K562 (cell line): ENCODE results near the gene C1orf74. TPM values are rescaled to one million over a fixed set of nuclear protein-coding genes. Genes with fewer than 3 reads are reported as not detected.
A peak's percentile ranks its signal among the peaks of the same experiment; 100 is the strongest.

Source experiments
- ERF ChIP-seq: fragments of 450-650 bp; formaldehyde crosslinking; IDR thresholded peaks from 2 replicates; pipeline ENCODE4 v1.4.0; 2020; ENCODE audit warnings: mild to moderate bottlenecking, mixed read lengths
- GABPB2 ChIP-seq: fragments of 250-450 bp; sonication (Bioruptor Pico); conservative IDR thresholded peaks from 2 replicates; pipeline ENCODE4 v1.5.1; 2021; ENCODE audit warnings: mild to moderate bottlenecking
- HNRNPK ChIP-seq: fragments of 200-400 bp; formaldehyde crosslinking; IDR thresholded peaks from one replicate; pipeline ENCODE4 v1.6.1; 2018; ENCODE audit warnings: mild to moderate bottlenecking, low read depth, low read length; ENCODE audit not compliant: poor library complexity, severe bottlenecking
- KAT7 ChIP-seq: sonication (generic); formaldehyde crosslinking; IDR thresholded peaks from 2 replicates; pipeline ENCODE4 v1.8.0; 2022; ENCODE audit warnings: missing genetic modification reagents, mild to moderate bottlenecking, borderline replicate concordance
- MTF1 ChIP-seq: fragments of 250-450 bp; sonication (Bioruptor Pico); IDR thresholded peaks from 2 replicates; pipeline ENCODE4 v1.9.0; 2021; ENCODE audit warnings: moderate library complexity, mild to moderate bottlenecking, inconsistent platforms, borderline replicate concordance
- NFATC3 ChIP-seq: fragments of 450-650 bp; IDR thresholded peaks from 2 replicates; pipeline ENCODE4 v1.6.1; 2017; ENCODE audit warnings: mild to moderate bottlenecking
- PRMT5 ChIP-seq: sonication (generic); formaldehyde crosslinking; IDR thresholded peaks from 2 replicates; pipeline ENCODE4 v1.5.0; 2020; ENCODE audit warnings: missing genetic modification reagents
- PTRF ChIP-seq: fragments of 450-650 bp; IDR thresholded peaks from 2 replicates; pipeline ENCODE4 v1.6.1; 2016; ENCODE audit warnings: mild to moderate bottlenecking, missing genetic modification characterization, missing compliant biosample characterization
- RHOXF2B ChIP-seq: fragments of 250-450 bp; sonication (Bioruptor Pico); conservative IDR thresholded peaks from 2 replicates; pipeline ENCODE4 v1.5.1; 2021
- SRF ChIP-seq, 2 experiments: fragments of 250-450, 450-650 bp in 1 of 2; sonication (Bioruptor Pico) in 1 of 2; sonication (generic) in 1 of 2; formaldehyde crosslinking; IDR thresholded peaks; 2 replicates each; pipeline versions ENCODE4 v1.5.0 to v1.5.1; 2020 to 2022; ENCODE audit warnings: mild to moderate bottlenecking in 1 of 2, missing genetic modification reagents in 1 of 2
- ZFX ChIP-seq: sonication (generic); formaldehyde crosslinking; IDR thresholded peaks from 2 replicates; pipeline ENCODE4 v1.8.0; 2022; ENCODE audit warnings: mild to moderate bottlenecking, missing genetic modification reagents, moderate library complexity
- ZNF445 ChIP-seq: fragments of 250-450 bp; sonication (Bioruptor Pico); IDR thresholded peaks from 2 replicates; pipeline ENCODE4 v1.4.0; 2020; ENCODE audit warnings: low read depth, mild to moderate bottlenecking, moderate library complexity
- ZNF507 ChIP-seq: conservative IDR thresholded peaks from 2 replicates; pipeline ENCODE4 v1.6.1; 2017; ENCODE audit warnings: missing genetic modification characterization, missing compliant biosample characterization
- polyA plus RNA-seq, 8 experiments: library from polyadenylated mRNA; depleted of rRNA in 4 of 8; stranded (reverse) in 5 of 8; unstranded in 3 of 8; fragments of >200 nt; fragmentation: Nextera tagmentation in 2 of 8; fragmentation: Illumina TruSeq in 1 of 8; extraction: Ambion mirVana in 2 of 8; extraction: Trizol in 1 of 8; gene quantifications; 2 replicates each; pipeline versions ENCODE4 v1.2.1 to v1.2.3, GENCODE V29; 2011 to 2014; ENCODE audit warnings: inconsistent platforms in 1 of 8, missing spikeins in 1 of 8
- total RNA-seq, 7 experiments: library from RNA; depleted of rRNA in 6 of 7; stranded (reverse); fragments of >200 nt in 6 of 7; fragmentation: Illumina TruSeq in 2 of 7; extraction: Trizol in 2 of 7; gene quantifications; 2 replicates each; pipeline versions ENCODE4 v1.2.1 to v1.2.3, GENCODE V29; 2011 to 2021; ENCODE audit warnings: low replicate concordance in 1 of 7
- TF ChIP-seq, protein P1 (sequence below): fragments of 200-800 bp; sonication (Bioruptor generic); IDR thresholded peaks from 2 replicates; pipeline ENCODE4 v1.6.1; 2017; ENCODE audit warnings: missing genetic modification characterization, missing compliant biosample characterization
- TF ChIP-seq, protein P2 (sequence below): fragments of 250-450 bp; sonication (Bioruptor Pico); IDR thresholded peaks from 2 replicates; pipeline ENCODE4 v1.8.0; 2022; ENCODE audit warnings: moderate library complexity, mild to moderate bottlenecking, inconsistent platforms
- TF ChIP-seq, protein P3 (sequence below): fragments of 150-350 bp; conservative IDR thresholded peaks from 2 replicates; pipeline ENCODE4 v1.6.1; 2014; ENCODE audit warnings: low read length
- TF ChIP-seq, protein P4 (sequence below): fragments of 450-650 bp; IDR thresholded peaks from 2 replicates; pipeline ENCODE4 v1.6.1; 2017; ENCODE audit warnings: antibody characterized with exemption

The C1orf74 gene
- total and polyA plus RNA-seq, 9 of the 15 experiments (the other 6 are each of a cell fraction or from before 2014, with no cell fraction given) = 4.0 to 7.6 (median 5.7) TPM

DNA sequence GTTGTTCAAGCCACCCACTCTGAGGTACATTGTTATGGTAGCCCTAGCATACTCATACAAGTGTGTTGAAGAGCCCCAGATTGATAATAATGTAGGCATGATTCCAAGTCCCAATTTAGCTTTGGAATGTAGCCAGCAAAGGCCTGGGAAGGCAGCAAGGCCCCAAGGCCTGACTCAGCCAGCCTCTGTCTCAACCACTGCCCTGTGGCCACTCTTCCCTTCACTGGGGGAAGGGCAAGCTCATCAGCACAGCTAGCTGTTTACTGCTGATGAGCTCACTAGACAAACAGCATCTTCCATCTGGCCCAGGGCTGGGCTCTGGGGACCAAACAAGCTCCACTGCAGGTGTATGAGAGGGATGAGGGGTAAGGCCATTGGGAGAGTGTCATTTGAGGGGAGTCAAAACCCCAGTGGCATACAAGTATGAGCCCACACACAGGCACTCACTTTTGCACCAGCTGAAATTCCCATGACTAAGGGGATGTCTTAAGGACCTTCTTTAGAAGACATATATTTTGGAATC lies 23.8 kb upstream of the C1orf74 start (continued):
- TF ChIP-seq, protein P1, sequence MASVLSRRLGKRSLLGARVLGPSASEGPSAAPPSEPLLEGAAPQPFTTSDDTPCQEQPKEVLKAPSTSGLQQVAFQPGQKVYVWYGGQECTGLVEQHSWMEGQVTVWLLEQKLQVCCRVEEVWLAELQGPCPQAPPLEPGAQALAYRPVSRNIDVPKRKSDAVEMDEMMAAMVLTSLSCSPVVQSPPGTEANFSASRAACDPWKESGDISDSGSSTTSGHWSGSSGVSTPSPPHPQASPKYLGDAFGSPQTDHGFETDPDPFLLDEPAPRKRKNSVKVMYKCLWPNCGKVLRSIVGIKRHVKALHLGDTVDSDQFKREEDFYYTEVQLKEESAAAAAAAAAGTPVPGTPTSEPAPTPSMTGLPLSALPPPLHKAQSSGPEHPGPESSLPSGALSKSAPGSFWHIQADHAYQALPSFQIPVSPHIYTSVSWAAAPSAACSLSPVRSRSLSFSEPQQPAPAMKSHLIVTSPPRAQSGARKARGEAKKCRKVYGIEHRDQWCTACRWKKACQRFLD (CRISPR knock-in tag) = no peak
- TF ChIP-seq ZNF445 (CRISPR knock-in tag) = no peak
- no peak for TF ChIP-seq PTRF (tag)
- no peak for TF ChIP-seq ERF
- TF ChIP-seq, protein P2, sequence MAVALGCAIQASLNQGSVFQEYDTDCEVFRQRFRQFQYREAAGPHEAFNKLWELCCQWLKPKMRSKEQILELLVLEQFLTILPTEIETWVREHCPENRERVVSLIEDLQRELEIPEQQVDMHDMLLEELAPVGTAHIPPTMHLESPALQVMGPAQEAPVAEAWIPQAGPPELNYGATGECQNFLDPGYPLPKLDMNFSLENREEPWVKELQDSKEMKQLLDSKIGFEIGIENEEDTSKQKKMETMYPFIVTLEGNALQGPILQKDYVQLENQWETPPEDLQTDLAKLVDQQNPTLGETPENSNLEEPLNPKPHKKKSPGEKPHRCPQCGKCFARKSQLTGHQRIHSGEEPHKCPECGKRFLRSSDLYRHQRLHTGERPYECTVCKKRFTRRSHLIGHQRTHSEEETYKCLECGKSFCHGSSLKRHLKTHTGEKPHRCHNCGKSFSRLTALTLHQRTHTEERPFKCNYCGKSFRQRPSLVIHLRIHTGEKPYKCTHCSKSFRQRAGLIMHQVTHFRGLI (CRISPR knock-in tag) = no peak
- TF ChIP-seq SRF (CRISPR knock-in tag; IDR thresholded peaks at IDR 0.05) = no peak
- TF ChIP-seq GABPB2 (CRISPR knock-in tag) = no peak
- TF ChIP-seq, protein P3, sequence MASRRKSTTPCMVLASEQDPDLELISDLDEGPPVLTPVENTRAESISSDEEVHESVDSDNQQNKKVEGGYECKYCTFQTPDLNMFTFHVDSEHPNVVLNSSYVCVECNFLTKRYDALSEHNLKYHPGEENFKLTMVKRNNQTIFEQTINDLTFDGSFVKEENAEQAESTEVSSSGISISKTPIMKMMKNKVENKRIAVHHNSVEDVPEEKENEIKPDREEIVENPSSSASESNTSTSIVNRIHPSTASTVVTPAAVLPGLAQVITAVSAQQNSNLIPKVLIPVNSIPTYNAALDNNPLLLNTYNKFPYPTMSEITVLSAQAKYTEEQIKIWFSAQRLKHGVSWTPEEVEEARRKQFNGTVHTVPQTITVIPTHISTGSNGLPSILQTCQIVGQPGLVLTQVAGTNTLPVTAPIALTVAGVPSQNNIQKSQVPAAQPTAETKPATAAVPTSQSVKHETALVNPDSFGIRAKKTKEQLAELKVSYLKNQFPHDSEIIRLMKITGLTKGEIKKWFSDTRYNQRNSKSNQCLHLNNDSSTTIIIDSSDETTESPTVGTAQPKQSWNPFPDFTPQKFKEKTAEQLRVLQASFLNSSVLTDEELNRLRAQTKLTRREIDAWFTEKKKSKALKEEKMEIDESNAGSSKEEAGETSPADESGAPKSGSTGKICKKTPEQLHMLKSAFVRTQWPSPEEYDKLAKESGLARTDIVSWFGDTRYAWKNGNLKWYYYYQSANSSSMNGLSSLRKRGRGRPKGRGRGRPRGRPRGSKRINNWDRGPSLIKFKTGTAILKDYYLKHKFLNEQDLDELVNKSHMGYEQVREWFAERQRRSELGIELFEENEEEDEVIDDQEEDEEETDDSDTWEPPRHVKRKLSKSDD = no peak
- no peak for TF ChIP-seq HNRNPK
- no peak for TF ChIP-seq NFATC3
- TF ChIP-seq, protein P4, sequence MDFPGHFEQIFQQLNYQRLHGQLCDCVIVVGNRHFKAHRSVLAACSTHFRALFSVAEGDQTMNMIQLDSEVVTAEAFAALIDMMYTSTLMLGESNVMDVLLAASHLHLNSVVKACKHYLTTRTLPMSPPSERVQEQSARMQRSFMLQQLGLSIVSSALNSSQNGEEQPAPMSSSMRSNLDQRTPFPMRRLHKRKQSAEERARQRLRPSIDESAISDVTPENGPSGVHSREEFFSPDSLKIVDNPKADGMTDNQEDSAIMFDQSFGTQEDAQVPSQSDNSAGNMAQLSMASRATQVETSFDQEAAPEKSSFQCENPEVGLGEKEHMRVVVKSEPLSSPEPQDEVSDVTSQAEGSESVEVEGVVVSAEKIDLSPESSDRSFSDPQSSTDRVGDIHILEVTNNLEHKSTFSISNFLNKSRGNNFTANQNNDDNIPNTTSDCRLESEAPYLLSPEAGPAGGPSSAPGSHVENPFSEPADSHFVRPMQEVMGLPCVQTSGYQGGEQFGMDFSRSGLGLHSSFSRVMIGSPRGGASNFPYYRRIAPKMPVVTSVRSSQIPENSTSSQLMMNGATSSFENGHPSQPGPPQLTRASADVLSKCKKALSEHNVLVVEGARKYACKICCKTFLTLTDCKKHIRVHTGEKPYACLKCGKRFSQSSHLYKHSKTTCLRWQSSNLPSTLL = no peak
- peak; percentile 81 for TF ChIP-seq ZFX
- no peak for TF ChIP-seq RHOXF2B
- TF ChIP-seq KAT7 (CRISPR knock-in tag) = no peak
- TF ChIP-seq MTF1 (CRISPR knock-in tag) = no peak
- no peak for TF ChIP-seq PRMT5 (CRISPR knock-in tag)
- TF ChIP-seq ZNF507 (tag) = no peak
